ENCODE data around the gene ZBBX.

Gene ZBBX

DNA sequence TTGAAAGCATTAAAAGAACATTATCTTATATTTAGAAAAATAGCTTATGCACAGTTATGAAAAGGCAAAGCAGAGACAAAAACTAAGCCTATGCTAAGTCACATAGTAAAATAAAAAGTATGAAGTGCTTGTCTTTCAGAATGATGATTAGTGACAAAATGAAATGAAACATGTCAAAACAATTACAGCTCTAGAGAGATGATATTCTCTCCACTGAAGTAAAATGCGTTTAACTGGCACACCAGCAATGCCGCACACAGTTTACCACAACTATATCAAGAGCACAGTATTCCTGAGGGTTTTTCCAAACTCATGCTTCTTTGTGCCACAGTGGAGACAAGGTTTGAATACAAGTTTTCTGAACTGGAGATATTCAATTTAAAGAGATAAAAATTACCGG lies 2.1 kb upstream of the ZBBX start:
- H3K9ac ChIP-seq (ENCODE audit: low read depth, low read length): no peak overlapping the region

DNA sequence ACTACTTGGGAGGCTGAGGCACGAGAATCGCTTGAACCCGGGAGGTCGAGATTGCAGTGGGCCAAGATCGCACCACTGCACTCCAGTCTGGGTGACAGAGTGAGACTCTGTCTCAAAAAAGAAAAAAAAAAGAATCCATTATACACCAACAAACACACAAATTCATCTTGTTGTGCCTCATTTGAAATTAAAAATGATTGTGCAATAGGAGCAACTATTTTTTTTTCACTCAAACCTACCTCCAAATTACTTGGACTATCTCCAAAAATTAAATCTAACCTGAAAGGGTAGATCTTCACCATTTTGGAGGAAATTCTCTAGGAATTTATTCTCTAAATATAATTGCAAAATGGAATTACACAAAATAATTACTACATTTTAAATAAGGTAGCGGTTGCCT lies 4.6 kb downstream of the ZBBX start:
- TF ChIP-seq, protein P1, sequence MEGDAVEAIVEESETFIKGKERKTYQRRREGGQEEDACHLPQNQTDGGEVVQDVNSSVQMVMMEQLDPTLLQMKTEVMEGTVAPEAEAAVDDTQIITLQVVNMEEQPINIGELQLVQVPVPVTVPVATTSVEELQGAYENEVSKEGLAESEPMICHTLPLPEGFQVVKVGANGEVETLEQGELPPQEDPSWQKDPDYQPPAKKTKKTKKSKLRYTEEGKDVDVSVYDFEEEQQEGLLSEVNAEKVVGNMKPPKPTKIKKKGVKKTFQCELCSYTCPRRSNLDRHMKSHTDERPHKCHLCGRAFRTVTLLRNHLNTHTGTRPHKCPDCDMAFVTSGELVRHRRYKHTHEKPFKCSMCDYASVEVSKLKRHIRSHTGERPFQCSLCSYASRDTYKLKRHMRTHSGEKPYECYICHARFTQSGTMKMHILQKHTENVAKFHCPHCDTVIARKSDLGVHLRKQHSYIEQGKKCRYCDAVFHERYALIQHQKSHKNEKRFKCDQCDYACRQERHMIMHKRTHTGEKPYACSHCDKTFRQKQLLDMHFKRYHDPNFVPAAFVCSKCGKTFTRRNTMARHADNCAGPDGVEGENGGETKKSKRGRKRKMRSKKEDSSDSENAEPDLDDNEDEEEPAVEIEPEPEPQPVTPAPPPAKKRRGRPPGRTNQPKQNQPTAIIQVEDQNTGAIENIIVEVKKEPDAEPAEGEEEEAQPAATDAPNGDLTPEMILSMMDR (IDR thresholded peaks at IDR 0.05; ENCODE audit: borderline replicate concordance, extremely low read depth, low read length, poor library complexity, severe bottlenecking): no peak
- no peak overlapping the region for H3K9ac ChIP-seq (ENCODE audit: low read depth, low read length)
- H3K4me3 ChIP-seq (ENCODE audit: low read depth in 1 of 2, low read length in 2 of 2): no peak overlapping the region
- no peaks in the 10 kb centered on the region for H3K4me1 ChIP-seq (ENCODE audit: insufficient read depth, low read length)
- no peaks in the 10 kb centered on the region for H4K20me1 ChIP-seq (ENCODE audit: insufficient read depth, low read length)
- no peaks in the 10 kb centered on the region for H3K9me3 ChIP-seq (ENCODE audit: insufficient read depth, low read length, severe bottlenecking)
- DNase-seq (no peak), ATAC-seq (ENCODE audit: insufficient read depth, low read depth) (no peak)
- no peaks in the 10 kb centered on the region for H3K36me3 ChIP-seq (ENCODE audit: insufficient read depth, low read length)
- H2AFZ ChIP-seq (ENCODE audit: low read depth, low read length): no peak overlapping the region
- H3K27me3 ChIP-seq (ENCODE audit: insufficient read depth, low read length, poor library complexity): no peaks in the 10 kb centered on the region
- no peak overlapping the region for H3K4me2 ChIP-seq (ENCODE audit: insufficient read depth, low read length)
- H3K79me2 ChIP-seq (ENCODE audit: insufficient read depth, low read length): no peaks in the 10 kb centered on the region
- no peak overlapping the region for H3K27ac ChIP-seq (ENCODE audit: low read length)

More for the DNA sequence above, 2.1 kb upstream of the ZBBX start:
- Histone ChIP-seq H3K36me3 (ENCODE audit: insufficient read depth, low read length) (no peaks in the 10 kb centered on the region), H3K4me3 (ENCODE audit: low read depth in 1 of 2, low read length in 2 of 2) (no peak overlapping the region), H3K27me3 (ENCODE audit: insufficient read depth, low read length, poor library complexity) (no peaks in the 10 kb centered on the region), H4K20me1 (ENCODE audit: insufficient read depth, low read length) (no peaks in the 10 kb centered on the region), H3K27ac (ENCODE audit: low read length) (no peak overlapping the region), H3K79me2 (ENCODE audit: insufficient read depth, low read length) (no peaks in the 10 kb centered on the region), H2AFZ (ENCODE audit: low read depth, low read length) (no peak overlapping the region), H3K4me1 (ENCODE audit: insufficient read depth, low read length) (no peaks in the 10 kb centered on the region), H3K9me3 (ENCODE audit: insufficient read depth, low read length, severe bottlenecking) (no peaks in the 10 kb centered on the region), H3K4me2 (ENCODE audit: insufficient read depth, low read length) (no peak overlapping the region)
- ATAC-seq (ENCODE audit: insufficient read depth, low read depth) (no peak), DNase-seq (no peak)
- TF ChIP-seq, protein P1 (IDR thresholded peaks at IDR 0.05; ENCODE audit: borderline replicate concordance, extremely low read depth, low read length, poor library complexity, severe bottlenecking): no peak
- no peak for TF ChIP-seq EZH2 (IDR thresholded peaks at IDR 0.05; ENCODE audit: borderline replicate concordance, low read depth, low read length, severe bottlenecking)

DNA sequence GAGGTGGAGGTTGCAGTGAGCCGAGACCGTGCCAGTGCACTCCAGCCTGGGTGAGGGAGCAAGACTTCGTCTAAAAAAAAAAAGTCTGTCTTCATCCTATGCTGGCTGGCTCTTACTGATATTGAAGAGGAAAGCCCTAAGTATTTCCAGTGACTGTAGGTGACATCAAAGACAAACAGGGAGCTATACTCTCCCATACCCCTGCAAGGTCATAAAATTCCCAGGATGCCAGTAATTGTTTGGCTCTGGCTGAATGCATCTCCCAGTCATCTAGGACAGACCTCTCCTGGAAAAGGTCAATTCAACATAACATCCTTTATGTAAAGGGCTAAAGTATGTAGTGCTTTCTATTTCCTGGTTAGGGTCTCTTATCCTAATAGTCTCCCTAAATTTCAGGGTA lies 8.0 kb downstream of the ZBBX start:
- DNase-seq (no peak), ATAC-seq (ENCODE audit: insufficient read depth, low read depth) (no peak)
- H3K27ac ChIP-seq (ENCODE audit: low read length): no peak overlapping the region
- H2AFZ ChIP-seq (ENCODE audit: low read depth, low read length): no peak overlapping the region
- H3K36me3 ChIP-seq (ENCODE audit: insufficient read depth, low read length): no peaks in the 10 kb centered on the region
- H3K4me2 ChIP-seq (ENCODE audit: insufficient read depth, low read length): no peak overlapping the region
- no peaks in the 10 kb centered on the region for H3K9me3 ChIP-seq (ENCODE audit: insufficient read depth, low read length, severe bottlenecking)
- TF ChIP-seq, protein P1 (IDR thresholded peaks at IDR 0.05; ENCODE audit: borderline replicate concordance, extremely low read depth, low read length, poor library complexity, severe bottlenecking): no peak
- TF ChIP-seq EZH2 (IDR thresholded peaks at IDR 0.05; ENCODE audit: borderline replicate concordance, low read depth, low read length, severe bottlenecking): no peak
- no peak overlapping the region for H3K4me3 ChIP-seq (ENCODE audit: low read depth in 1 of 2, low read length in 2 of 2)
- H3K27me3 ChIP-seq (ENCODE audit: insufficient read depth, low read length, poor library complexity): no peaks in the 10 kb centered on the region
- no peaks in the 10 kb centered on the region for H3K4me1 ChIP-seq (ENCODE audit: insufficient read depth, low read length)
- H4K20me1 ChIP-seq (ENCODE audit: insufficient read depth, low read length): no peaks in the 10 kb centered on the region
- no peak overlapping the region for H3K9ac ChIP-seq (ENCODE audit: low read depth, low read length)
- H3K79me2 ChIP-seq (ENCODE audit: insufficient read depth, low read length): no peaks in the 10 kb centered on the region

DNA sequence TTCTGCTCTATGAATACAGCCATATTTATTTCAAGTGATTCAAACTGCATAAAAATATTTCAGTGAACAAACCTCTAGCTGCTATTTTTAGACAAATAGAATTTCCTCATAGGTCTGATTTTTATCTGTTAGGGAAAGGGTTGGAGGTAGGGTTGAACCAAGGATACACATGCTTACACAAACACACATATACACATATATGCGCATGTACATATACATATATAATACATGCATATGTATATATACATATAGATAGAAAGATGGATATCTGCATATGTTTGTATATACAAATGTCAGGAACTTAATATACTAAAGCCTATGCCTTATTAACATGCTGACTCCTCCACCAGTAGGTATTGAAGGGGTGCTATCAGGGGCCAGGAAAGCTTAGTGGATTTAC lies 18.1 kb downstream of the ZBBX start:
- no peaks in the 10 kb centered on the region for H3K4me1 ChIP-seq (ENCODE audit: insufficient read depth, low read length)
- no peaks in the 10 kb centered on the region for H3K79me2 ChIP-seq (ENCODE audit: insufficient read depth, low read length)
- no peaks in the 10 kb centered on the region for H4K20me1 ChIP-seq (ENCODE audit: insufficient read depth, low read length)
- no peak overlapping the region for H3K27ac ChIP-seq (ENCODE audit: low read length)
- DNase-seq (no peak), ATAC-seq (ENCODE audit: insufficient read depth, low read depth) (no peak)
- H3K4me2 ChIP-seq (ENCODE audit: insufficient read depth, low read length): no peak overlapping the region
- no peaks in the 10 kb centered on the region for H3K9me3 ChIP-seq (ENCODE audit: insufficient read depth, low read length, severe bottlenecking)
- H3K9ac ChIP-seq (ENCODE audit: low read depth, low read length): no peak overlapping the region
- H2AFZ ChIP-seq (ENCODE audit: low read depth, low read length): no peak overlapping the region
- H3K27me3 ChIP-seq (ENCODE audit: insufficient read depth, low read length, poor library complexity): no peaks in the 10 kb centered on the region
- no peaks in the 10 kb centered on the region for H3K36me3 ChIP-seq (ENCODE audit: insufficient read depth, low read length)
- H3K4me3 ChIP-seq (ENCODE audit: low read depth in 1 of 2, low read length in 2 of 2): no peak overlapping the region
- TF ChIP-seq EZH2 (IDR thresholded peaks at IDR 0.05; ENCODE audit: borderline replicate concordance, low read depth, low read length, severe bottlenecking): no peak
- TF ChIP-seq, protein P1 (IDR thresholded peaks at IDR 0.05; ENCODE audit: borderline replicate concordance, extremely low read depth, low read length, poor library complexity, severe bottlenecking): no peak

Measured in DND-41 (cell line).